GM19193 (cell line): Measurements from ENCODE around the gene SLBP.

Experiments used
- POLR2A ChIP-seq: IDR thresholded peaks from 4 replicates; pipeline ENCODE4 v1.6.1; 2011; ENCODE audit not compliant: insufficient read depth, insufficient read length; ENCODE audit errors: extremely low read depth

The SLBP gene

DNA sequence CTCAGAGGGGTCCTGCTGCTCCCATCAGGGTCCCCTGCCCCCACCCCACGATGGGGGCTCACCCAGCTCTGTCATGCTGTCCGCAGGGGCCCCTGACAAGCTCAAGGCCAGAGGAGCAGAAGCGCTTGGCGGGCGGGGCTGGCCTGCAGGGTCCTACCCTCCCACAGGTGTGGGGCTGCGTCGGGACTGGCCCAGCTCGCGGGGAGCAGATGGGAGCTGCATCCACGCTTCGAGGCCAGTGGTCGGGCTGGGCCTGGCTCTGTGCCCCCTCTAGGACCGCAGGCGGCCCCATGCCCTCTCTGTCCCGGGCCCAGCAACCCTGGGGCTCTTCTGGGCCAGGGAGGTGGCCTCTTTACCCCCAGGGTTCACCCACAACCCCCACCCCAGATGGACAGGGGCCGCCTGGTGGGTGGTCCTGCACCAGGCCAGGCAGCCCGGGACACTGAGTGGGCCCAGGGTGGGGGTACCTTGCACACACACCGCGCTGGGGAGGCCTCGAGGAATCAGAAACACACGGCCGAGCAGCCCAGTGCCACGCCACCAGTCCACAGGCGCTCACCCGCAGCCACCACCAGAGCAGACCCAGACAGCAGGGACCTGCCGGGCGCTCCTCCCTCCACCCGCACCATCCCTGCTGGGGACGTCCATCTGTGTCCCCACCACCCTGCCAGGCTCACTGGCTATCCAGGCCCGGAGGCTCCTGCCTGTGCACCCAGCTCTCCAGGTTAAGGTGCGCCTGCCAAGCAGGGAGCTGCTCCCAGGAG lies 39.2 kb upstream of the SLBP start:
- TF ChIP-seq POLR2A: no peak

DNA sequence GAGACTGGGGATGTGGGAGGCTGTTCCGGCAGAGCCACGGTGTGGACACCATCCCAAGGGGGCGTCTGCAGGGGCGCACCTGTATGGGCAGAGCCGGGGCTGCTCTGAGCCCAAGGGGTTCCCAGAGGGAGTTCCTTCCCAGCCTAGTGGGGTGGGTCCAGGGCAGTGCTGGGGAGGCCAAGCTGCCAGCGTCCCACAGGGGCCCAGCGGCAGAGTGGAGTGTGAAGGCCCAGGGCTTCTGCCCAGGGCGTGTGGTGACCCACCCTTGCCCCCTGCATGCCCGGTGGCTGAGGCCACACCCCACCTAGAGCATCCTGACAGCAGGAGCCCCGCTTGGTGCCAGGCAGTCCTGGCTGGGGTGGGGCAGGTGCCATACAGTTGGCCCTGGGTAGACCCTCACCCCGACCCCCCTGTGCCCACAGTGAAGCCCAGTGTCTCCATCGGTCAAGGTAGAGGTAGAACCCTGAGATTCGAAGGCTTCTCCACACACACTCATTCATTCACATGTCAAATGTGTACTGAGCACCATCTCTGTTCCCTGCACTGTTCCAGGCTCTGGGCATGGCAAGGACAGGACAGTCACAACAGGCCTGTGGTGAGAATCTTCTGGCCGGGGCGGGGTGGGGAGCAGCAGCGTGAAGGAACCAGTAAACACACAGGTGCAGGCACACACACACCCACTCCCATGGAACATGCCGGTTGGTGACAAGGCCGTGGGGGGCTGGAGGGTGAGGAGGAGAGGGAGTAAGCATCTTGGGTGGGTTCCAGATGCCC lies 38.4 kb upstream of the SLBP start:
- TF ChIP-seq POLR2A: no peak

GRCh38 chr4:1749826-1750225 lies 37.7 kb upstream of the SLBP start:
- no peak for TF ChIP-seq POLR2A

GRCh38 chr4:1749370-1749769 lies 37.3 kb upstream of the SLBP start:
- TF ChIP-seq POLR2A: no peak

DNA sequence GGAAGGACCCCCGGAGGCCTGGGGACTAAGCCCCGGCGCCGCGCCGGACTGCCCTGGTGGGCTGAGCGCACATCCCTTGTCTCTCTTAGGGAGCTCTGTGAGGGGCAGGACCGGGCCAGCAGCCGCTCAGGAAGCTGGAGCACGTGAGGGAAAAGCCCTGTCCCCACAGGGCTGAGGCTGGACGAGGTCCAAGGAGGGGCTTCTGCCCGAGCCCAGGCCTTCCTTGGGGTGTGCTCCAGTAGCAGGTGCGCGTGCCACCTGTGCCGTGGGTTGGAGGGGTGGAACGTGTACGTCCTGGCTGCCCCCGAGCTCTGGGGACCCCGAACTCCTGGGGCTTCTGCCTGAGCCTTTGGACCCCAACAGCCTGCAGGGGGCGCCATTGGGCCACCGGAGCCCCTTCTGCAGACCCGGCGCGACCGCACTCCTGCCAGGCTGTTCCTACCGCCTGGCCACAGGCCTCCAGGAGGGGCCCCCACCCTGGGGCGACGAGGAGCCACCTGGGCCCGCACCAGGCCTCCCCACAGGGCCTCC lies 36.4 kb upstream of the SLBP start:
- no peak for TF ChIP-seq POLR2A

DNA sequence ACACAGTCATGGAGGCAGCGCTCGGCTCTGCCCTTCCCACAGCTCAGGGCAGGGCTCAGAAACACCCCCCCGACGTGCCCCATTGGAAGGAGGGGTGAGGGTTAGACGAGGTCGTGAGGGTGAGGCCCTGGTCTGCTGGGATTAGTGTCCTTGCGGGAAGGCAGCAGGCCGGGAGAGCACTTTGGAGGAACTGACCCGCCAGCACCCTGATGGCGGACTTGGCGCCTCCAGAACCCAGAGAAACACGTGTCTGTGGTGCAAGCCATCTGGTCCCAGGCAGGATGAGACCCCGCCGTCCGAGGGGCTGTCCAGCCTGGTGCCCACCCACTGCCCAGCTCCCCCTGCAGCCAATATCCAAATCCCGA lies 35.5 kb upstream of the SLBP start:
- no peak for TF ChIP-seq POLR2A

GRCh38 chr4:1746919-1747602 lies 34.9 kb upstream of the SLBP start:
- TF ChIP-seq POLR2A: no peak

GRCh38 chr4:1746265-1746691 lies 34.2 kb upstream of the SLBP start:
- TF ChIP-seq POLR2A: no peak

- TF ChIP-seq POLR2A: no peak
Measured at GRCh38 chr4:1745697-1746096, 33.6 kb upstream of the SLBP start.

DNA sequence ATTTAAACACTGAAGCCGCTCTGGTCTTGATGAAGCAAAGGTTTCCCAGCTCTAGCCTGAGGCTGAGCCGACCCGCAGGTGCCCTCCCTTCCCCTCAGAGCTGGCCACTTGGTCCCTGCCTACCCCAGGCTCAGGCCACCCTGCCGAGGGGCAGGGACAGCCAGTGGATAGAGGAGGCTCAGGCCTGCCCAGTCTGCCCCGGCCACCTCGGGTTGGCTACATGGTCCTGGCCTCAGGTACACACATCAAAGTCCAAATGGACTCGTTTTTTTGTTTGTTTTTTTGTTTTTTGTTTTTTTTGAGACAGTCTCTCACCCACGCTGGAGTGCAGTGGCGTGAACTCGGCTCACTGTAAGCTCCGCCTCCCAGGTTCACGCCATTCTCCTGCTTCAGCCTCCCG lies 33.0 kb upstream of the SLBP start:
- TF ChIP-seq POLR2A: no peak

GRCh38 chr4:1744552-1744951 lies 32.4 kb upstream of the SLBP start:
- TF ChIP-seq POLR2A: no peak

GRCh38 chr4:1743975-1744374 lies 31.9 kb upstream of the SLBP start:
- TF ChIP-seq POLR2A: no peak

GRCh38 chr4:1743551-1743950 lies 31.4 kb upstream of the SLBP start:
- TF ChIP-seq POLR2A: no peak

DNA sequence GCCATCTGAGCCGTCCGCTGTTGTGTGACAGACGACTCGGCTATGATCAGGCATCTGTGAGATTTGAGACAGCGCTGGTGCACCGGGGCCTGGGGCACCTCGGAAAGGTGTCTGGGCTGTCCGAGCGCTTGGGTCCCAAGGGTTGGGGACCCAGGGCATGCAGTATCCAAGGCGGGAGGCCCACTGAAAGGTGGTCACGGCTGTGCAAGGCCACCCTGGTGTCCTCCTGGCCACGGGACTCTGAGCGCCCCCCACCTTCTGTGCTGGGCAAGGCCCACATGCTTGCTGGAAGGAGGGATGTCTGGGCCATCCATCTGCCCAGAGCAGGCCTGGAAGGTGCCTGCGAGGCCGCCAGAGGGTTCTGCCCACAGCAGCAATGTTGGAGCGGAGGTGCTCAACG lies 29.1 kb upstream of the SLBP start:
- no peak for TF ChIP-seq POLR2A

GRCh38 chr4:1740021-1740545 lies 28.0 kb upstream of the SLBP start:
- no peak for TF ChIP-seq POLR2A
